GM19035 (cell line): Measurements from ENCODE around the gene HSD17B11.
A peak's percentile ranks its signal among the peaks of the same experiment; 100 is the strongest.
"Not testable (repeated sequence)": the region's sequence is repeated elsewhere in the genome, so short reads cannot be mapped to it uniquely, and the experiment has no call there.

ENCODE experiments used
- ATAC-seq: cut with Tn5 transposase; IDR thresholded peaks from one replicate; pipeline ENCODE4 v1.9.1; 2021; ENCODE audit not compliant: unreplicated experiment

HSD17B11 gene

DNA sequence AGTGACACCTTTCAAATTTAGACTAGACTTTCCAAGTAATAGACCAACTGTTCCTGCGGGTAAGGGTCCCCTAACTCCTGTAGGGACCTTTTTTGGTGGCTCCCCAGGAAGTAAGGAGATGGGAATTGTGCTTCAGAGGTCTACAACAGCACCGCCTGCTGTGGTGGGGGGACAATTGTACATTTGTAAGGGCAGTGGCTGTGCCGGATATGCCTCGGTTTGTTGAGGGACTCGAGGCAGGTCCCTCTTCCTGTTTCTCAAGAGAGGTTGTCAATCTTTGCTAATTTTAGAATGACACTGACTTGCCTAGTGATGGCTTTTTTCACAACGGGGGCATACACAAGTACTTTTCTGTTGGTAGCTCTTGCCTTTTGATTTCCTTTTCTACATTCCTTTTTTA lies 15.5 kb upstream of the HSD17B11 start:
- ATAC-seq: peak; percentile 60

- ATAC-seq: no peak
Measured at GRCh38 chr4:87405211-87405820, 14.3 kb upstream of the HSD17B11 start.

DNA sequence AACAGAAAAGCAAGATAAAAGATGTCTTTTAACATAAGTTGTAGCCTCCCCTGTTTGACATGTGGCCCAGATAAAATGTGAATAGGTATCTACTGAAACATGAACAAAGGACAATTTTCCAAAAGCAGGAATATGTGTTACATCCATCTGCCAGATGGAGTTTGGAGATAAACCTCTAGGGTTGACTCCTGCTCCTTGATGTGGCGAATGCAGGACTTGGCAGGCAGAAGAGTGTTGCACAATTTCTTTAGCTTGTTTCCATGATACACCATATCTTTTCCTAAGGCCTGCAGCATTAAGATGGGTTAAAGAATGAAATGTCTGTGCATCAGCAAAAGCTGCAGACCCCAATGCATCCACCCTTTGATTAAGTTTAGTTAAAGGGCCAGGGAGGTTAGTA lies 12.7 kb upstream of the HSD17B11 start:
- ATAC-seq: not testable (repeated sequence)

- no peak for ATAC-seq
Measured at GRCh38 chr4:87399954-87400353, 9.0 kb upstream of the HSD17B11 start.

DNA sequence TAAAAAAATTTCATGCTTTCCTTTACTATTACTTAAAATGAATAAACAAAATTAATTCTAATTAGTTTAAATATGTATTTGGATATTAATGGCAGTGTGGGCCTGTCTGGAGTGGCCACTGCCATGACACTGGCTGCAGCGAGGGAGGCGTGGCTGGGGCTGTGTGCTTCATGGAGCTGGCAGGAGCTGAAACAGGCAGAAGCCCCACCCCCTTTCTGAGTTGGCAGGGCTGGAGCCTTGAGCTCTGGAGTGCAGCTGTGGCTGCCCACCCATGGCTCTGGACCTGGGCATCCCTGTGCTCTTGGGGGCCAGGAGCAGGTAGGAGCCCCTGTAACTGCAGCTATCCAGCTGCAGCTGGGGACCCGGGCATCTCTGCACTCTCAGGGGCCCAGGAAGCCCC lies 8.2 kb upstream of the HSD17B11 start:
- ATAC-seq: no peak

- not testable (repeated sequence) for ATAC-seq
Measured at GRCh38 chr4:87395851-87396250, 4.9 kb upstream of the HSD17B11 start.

DNA sequence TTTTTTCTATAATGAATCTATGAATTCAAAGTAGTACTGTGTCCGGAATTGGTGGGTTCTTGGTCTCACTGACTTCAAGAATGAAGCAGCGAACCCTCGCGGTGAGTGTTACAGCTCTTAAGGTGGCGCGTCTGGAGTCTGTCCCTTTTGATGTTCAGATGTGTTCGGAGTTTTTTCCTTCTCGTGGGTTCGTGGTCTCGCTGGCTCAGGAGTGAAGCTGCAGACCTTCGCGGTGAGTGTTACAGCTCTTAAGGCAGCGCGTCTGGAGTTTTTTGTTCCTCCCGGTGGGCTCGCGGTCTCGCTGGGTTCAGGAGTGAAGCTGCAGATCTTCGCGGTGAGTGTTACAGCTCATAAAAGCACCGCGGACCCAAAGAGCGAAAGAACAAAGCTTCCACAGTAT lies 4.1 kb upstream of the HSD17B11 start:
- ATAC-seq: not testable (repeated sequence)

DNA sequence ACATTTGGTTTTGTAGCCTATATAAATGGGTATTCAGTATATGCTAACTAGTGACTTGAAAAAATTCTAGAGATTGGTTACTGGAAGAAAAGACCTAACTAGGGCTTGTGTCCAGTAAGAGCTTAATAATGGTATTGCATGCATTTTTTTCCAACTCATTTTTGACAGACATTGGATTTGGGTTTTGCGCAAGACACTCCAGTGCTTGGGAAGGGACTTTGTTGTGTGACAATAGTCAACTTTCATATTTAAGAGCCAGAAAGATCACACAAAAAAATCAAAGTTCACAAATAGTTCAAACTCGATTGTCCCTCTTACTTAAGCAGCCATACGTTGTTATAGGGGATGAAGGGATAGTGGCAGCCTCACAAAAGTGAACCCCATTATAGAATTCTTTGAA lies 1.2 kb upstream of the HSD17B11 start:
- ATAC-seq: no peak

DNA sequence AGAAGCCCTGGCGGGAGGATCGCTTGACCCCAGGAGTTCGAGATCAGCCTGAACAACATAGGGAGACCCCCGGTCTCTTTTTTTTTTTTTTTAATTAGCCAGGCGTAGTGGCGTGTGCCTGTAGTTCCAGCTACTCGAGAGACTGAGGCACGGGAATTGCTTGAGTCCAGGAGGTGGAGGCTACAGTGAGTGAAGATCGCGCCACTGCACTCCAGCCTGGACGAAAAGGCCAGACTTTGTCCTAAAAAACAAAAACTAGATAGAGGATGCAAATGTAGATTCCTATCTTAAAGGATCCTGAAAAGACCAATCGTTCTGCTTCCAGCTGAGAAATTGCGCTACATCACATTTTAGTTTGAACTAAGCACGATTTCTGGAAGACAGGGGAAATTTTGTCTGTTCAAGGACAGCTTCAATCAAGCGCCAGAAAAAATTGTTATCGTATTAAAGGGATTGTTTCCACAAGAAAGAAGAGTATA lies 627 bp upstream of the HSD17B11 start:
- ATAC-seq: peak; percentile 22

GRCh38 chr4:87390551-87390890 lies 467 bp downstream of the HSD17B11 start:
- peak; percentile 1 for ATAC-seq

GRCh38 chr4:87390055-87390454 lies 933 bp downstream of the HSD17B11 start:
- not testable (repeated sequence) for ATAC-seq

- ATAC-seq: no peak
Measured at GRCh38 chr4:87388901-87389300, 2.1 kb downstream of the HSD17B11 start.

- ATAC-seq: no peak
Measured at GRCh38 chr4:87387237-87387636, 3.8 kb downstream of the HSD17B11 start.

- ATAC-seq: not testable (repeated sequence)
Measured at GRCh38 chr4:87384466-87385132, 6.4 kb downstream of the HSD17B11 start.

- no peak for ATAC-seq
Measured at GRCh38 chr4:87382931-87383330, 8.1 kb downstream of the HSD17B11 start.

DNA sequence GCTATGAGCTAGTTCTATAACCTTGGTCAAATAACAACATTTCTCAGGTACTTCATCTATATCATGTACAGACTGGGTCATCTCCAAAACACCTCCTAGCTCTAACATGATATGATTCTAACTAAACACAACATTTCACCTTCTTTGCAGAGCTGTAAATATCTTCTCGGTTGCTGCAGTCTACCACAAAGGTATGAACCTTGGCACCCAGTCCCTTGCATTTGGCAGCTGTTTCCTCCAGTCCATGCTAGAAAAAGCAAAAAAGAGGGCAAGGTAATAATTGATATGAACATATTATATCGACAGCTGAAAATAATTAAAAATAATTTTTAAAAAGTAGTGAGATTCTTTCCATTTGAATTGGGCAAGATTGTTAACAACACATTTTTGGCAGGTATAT lies 8.9 kb downstream of the HSD17B11 start:
- ATAC-seq: no peak

DNA sequence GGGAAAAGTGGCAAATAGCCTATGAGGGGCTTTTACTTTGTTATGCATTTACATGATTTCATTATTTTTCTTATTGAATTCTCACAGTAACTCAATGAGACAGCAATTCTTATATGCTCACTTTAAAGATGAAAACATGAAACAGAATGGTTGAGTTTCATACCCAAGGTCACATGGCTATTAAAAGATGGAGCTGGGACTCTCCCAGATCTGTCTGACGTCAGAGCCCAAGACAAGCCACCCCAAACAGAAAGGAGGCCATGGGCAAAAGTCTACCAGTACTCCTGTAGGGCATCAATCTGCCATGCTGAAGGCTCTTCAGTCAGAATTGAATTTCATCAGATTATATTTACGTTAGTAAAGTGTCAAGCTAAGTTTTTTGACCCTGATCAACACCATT lies 13.2 kb downstream of the HSD17B11 start:
- no peak for ATAC-seq

- ATAC-seq: peak; percentile 59
Measured at GRCh38 chr4:87375719-87376291, 15.2 kb downstream of the HSD17B11 start.

GRCh38 chr4:87370068-87370467 lies 20.9 kb downstream of the HSD17B11 start:
- ATAC-seq: no peak

GRCh38 chr4:87366521-87367162 lies 24.3 kb downstream of the HSD17B11 start:
- no peak for ATAC-seq

DNA sequence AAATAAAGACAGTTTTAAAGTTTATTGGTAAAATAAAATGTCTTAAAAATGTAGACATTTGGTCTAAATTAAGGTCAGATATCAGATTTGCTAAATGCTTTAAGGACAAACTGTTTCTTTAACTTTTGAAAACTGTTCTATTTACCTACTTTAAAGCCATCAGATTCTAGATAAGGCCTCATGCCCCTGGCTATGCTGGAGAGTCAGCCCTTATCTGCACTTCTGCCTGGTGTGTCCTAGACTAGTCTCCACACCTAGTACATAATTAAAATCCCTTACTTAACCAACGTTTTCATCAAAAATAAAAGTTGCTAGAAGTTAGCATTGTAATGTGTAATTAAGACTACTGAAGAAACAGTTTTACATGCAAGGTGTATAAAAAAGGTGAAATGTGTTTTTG lies 25.6 kb downstream of the HSD17B11 start:
- no peak for ATAC-seq

- no peak for ATAC-seq
Measured at GRCh38 chr4:87363552-87363951, 27.4 kb downstream of the HSD17B11 start.
